HepG2 (cell line): ENCODE results near the gene TNNI2. TPM values are rescaled to one million over a fixed set of nuclear protein-coding genes. Genes with fewer than 3 reads are reported as not detected.

ENCODE experiments used
- ATF7-NPFF ChIP-seq: sonication (generic); formaldehyde crosslinking; IDR thresholded peaks from 2 replicates; pipeline ENCODE4 v1.8.1; 2023; ENCODE audit warnings: mild to moderate bottlenecking, low read depth, missing genetic modification reagents, moderate library complexity
- CAMTA2 ChIP-seq: sonication (generic); formaldehyde crosslinking; IDR thresholded peaks from 2 replicates; pipeline ENCODE4 v1.4.0; 2020; ENCODE audit warnings: mild to moderate bottlenecking, missing genetic modification reagents, borderline replicate concordance
- CEBPZ ChIP-seq: IDR thresholded peaks from 2 replicates; pipeline ENCODE4 v1.6.1; 2012; ENCODE audit warnings: low read length, improper control_type of control experiment
- DNMT3B ChIP-seq: conservative IDR thresholded peaks from 2 replicates; pipeline ENCODE4 v1.6.1; 2016; ENCODE audit warnings: missing biosample characterization, control low read depth
- EEA1 ChIP-seq: sonication (generic); formaldehyde crosslinking; IDR thresholded peaks from 2 replicates; pipeline ENCODE4 v1.5.1; 2020; ENCODE audit warnings: mild to moderate bottlenecking, missing genetic modification reagents, borderline replicate concordance
- GFI1 ChIP-seq: sonication (generic); formaldehyde crosslinking; IDR thresholded peaks from 2 replicates; pipeline ENCODE4 v1.5.0; 2020; ENCODE audit warnings: missing genetic modification reagents, mild to moderate bottlenecking, borderline replicate concordance
- KAT8 ChIP-seq: IDR thresholded peaks from 2 replicates; pipeline ENCODE4 v1.6.1; 2016; ENCODE audit warnings: missing genetic modification reagents, missing compliant biosample characterization
- KLF11 ChIP-seq: IDR thresholded peaks from 2 replicates; pipeline ENCODE4 v1.6.1; 2016; ENCODE audit warnings: missing compliant biosample characterization
- NCOA2 ChIP-seq: sonication (generic); formaldehyde crosslinking; IDR thresholded peaks from 2 replicates; pipeline ENCODE4 v1.8.0; 2022; ENCODE audit warnings: inconsistent platforms
- NFIB ChIP-seq: sonication (generic); formaldehyde crosslinking; IDR thresholded peaks from 2 replicates; pipeline ENCODE4 v1.9.0; 2021; ENCODE audit warnings: missing genetic modification reagents, mild to moderate bottlenecking, borderline replicate concordance
- RXRB ChIP-seq: IDR thresholded peaks from 2 replicates; pipeline ENCODE4 v1.6.1; 2016; ENCODE audit warnings: borderline replicate concordance, missing genetic modification reagents, missing compliant biosample characterization
- SIX4 ChIP-seq: sonication (generic); formaldehyde crosslinking; IDR thresholded peaks from 2 replicates; pipeline ENCODE4 v1.4.0; 2020; ENCODE audit warnings: missing genetic modification reagents
- TAF1 ChIP-seq: sonication (generic); formaldehyde crosslinking; IDR thresholded peaks from 2 replicates; pipeline ENCODE4 v1.4.0; 2020; ENCODE audit warnings: missing genetic modification reagents
- TBX2 ChIP-seq: sonication (generic); formaldehyde crosslinking; IDR thresholded peaks from 2 replicates; pipeline ENCODE4 v1.5.0; 2020; ENCODE audit warnings: missing genetic modification reagents, mild to moderate bottlenecking, borderline replicate concordance
- U2AF2 ChIP-seq: fragments of 200-400 bp; formaldehyde crosslinking; IDR thresholded peaks from 2 replicates; pipeline ENCODE4 v1.6.1; 2017; ENCODE audit warnings: low read depth, mild to moderate bottlenecking, low read length
- UBTF ChIP-seq: sonication (generic); formaldehyde crosslinking; IDR thresholded peaks from 2 replicates; pipeline ENCODE4 v1.4.0; 2020; ENCODE audit warnings: mild to moderate bottlenecking, missing genetic modification reagents
- ZIK1 ChIP-seq: sonication (generic); formaldehyde crosslinking; IDR thresholded peaks from 2 replicates; pipeline ENCODE4 v1.5.0; 2020; ENCODE audit warnings: mild to moderate bottlenecking, low read depth, missing genetic modification reagents, borderline replicate concordance
- ZKSCAN8 ChIP-seq: IDR thresholded peaks from 2 replicates; pipeline ENCODE4 v1.6.1; 2016; ENCODE audit warnings: borderline replicate concordance, missing genetic modification reagents, missing compliant biosample characterization
- ZNF136 ChIP-seq: sonication (generic); formaldehyde crosslinking; IDR thresholded peaks from 2 replicates; pipeline ENCODE4 v1.8.1; 2022; ENCODE audit warnings: low read depth, mild to moderate bottlenecking, moderate library complexity, missing genetic modification reagents
- ZNF160 ChIP-seq: sonication (generic); formaldehyde crosslinking; IDR thresholded peaks from 2 replicates; pipeline ENCODE4 v1.8.0; 2022; ENCODE audit warnings: mild to moderate bottlenecking, inconsistent platforms, missing genetic modification reagents
- ZNF34 ChIP-seq: sonication (generic); formaldehyde crosslinking; IDR thresholded peaks from 2 replicates; pipeline ENCODE4 v1.4.0; 2020; ENCODE audit warnings: mild to moderate bottlenecking, missing genetic modification reagents, borderline replicate concordance
- ZNF564 ChIP-seq: sonication (generic); formaldehyde crosslinking; IDR thresholded peaks from 2 replicates; pipeline ENCODE4 v1.8.1; 2023; ENCODE audit warnings: mild to moderate bottlenecking, missing genetic modification reagents
- ZNF644 ChIP-seq: IDR thresholded peaks from 2 replicates; pipeline ENCODE4 v1.6.1; 2016; ENCODE audit warnings: low read depth
- ZNF652 ChIP-seq: IDR thresholded peaks from 2 replicates; pipeline ENCODE4 v1.6.1; 2016; ENCODE audit warnings: low read depth, borderline replicate concordance
- polyA plus RNA-seq, 8 experiments: library from polyadenylated mRNA; depleted of rRNA in 3 of 8; stranded (reverse) in 7 of 8; unstranded in 1 of 8; fragments of >200 nt; fragmentation: Illumina TruSeq in 4 of 8; extraction: Trizol in 4 of 8; gene quantifications; 2 replicates each; pipeline versions ENCODE4 v1.2.1 to v1.2.3, GENCODE V29; 2011 to 2016; ENCODE audit warnings: low read depth in 4 of 8, missing spikeins in 1 of 8, mixed read lengths in 1 of 8; ENCODE audit not compliant: insufficient read depth in 1 of 8
- total RNA-seq, 5 experiments: library from RNA; depleted of rRNA; stranded (reverse); fragments of >200 nt; fragmentation: Illumina TruSeq; extraction: Trizol; gene quantifications; 2 replicates each; pipeline ENCODE4 v1.2.3, GENCODE V29; 2016; ENCODE audit warnings: low read depth in 1 of 5

TNNI2 gene
- total and polyA plus RNA-seq, 2 of the 13 experiments (the other 11 are each of a cell fraction or from before 2014, with no cell fraction given) = 7.2 to 12.0 TPM

DNA sequence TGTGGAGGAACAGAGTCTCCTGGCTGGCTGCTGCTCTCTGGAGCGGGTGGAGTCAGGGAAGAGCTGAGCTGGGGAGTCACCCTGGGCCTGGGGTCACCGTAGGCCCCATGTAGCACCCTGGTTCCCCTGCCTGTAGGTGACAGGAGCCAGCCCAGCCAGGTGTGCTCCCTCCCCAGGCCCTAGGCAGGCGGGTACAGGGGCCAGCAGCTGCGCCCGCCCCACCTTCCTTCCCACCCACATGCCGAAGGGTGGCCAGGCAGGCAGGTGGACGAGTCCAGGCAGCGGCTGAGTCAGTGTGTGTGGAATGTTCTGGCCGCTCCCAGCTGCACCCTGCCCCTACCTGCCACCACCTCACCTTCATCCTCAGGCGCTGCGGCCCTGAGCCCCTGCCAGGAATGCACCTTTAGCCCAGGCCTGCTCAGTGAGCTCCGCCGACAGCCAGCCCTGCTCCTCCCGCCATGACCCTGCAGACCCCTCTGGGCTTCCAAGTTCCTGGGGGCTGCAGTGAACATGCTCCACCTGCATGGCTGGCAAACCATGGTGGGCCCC lies 4.6 kb upstream of the TNNI2 start (continued):
- TF ChIP-seq ZNF136 (no peak), RXRB (CRISPR knock-in tag) (peak; percentile 51; the same call in 1 of the 2 replicates), ZNF652 (CRISPR knock-in tag) (no peak), CAMTA2 (CRISPR knock-in tag) (no peak), ZNF564 (CRISPR knock-in tag) (no peak), TAF1 (CRISPR knock-in tag) (no peak), U2AF2 (no peak), GFI1 (CRISPR knock-in tag) (no peak), DNMT3B (CRISPR knock-in tag) (no peak), TBX2 (CRISPR knock-in tag) (no peak; the same call in 1 of the 2 replicates), KAT8 (no peak), ZKSCAN8 (CRISPR knock-in tag) (no peak), ATF7-NPFF (CRISPR knock-in tag) (peak; percentile 74; the same call in 1 of the 2 replicates), ZNF34 (CRISPR knock-in tag) (no peak), NCOA2 (no peak), EEA1 (CRISPR knock-in tag) (peak; percentile 49; the same call in 1 of the 2 replicates), CEBPZ (no peak), NFIB (no peak), UBTF (peak; percentile 34), SIX4 (CRISPR knock-in tag) (no peak), ZNF644 (no peak), ZNF160 (CRISPR knock-in tag) (no peak), ZIK1 (CRISPR knock-in tag) (no peak), KLF11 (CRISPR knock-in tag) (no peak)
